ENCODE measurements around the gene SUSD5.

SUSD5 gene

DNA sequence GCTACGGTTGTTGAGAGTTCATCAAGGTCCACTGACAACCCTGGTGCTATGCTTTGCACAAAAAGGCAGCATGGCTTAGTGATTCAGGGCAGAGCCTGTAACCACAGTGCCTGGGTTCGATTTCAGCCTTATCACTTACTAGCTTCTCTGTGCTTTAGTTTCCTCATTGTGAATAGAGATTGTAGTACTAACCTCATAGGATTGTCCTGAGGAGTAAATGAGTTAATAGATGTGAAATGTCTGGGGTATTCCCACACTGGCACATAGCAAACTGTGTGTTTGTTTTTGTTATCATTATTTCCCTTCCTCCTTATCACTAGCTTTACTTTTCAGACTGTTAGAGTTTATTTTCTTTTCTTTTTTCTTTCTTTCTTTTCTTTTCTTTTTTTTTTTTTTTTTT is 88.5 kb downstream of the SUSD5 start:
- Histone ChIP-seq H3K9me3 (ENCODE audit: control insufficient read depth, low read length) (no peaks in the 10 kb centered on the region), H3K4me2 (ENCODE audit: low read length) (no peak overlapping the region), H3K79me2 (no peaks in the 10 kb centered on the region), H3K9ac (no peak overlapping the region), H3K36me3 (ENCODE audit: control insufficient read depth, insufficient read depth, low read length) (no peaks in the 10 kb centered on the region), H3K4me1 (peaks cover 7% of the 10 kb centered on the region), H3K4me3 (ENCODE audit: low read depth, low read length) (no peak overlapping the region), H2AFZ (no peak overlapping the region), H3K27me3 (ENCODE audit: control insufficient read depth, insufficient read depth, low read length) (no peaks in the 10 kb centered on the region), H3K27ac (no peak overlapping the region)
- TF ChIP-seq, protein P1, sequence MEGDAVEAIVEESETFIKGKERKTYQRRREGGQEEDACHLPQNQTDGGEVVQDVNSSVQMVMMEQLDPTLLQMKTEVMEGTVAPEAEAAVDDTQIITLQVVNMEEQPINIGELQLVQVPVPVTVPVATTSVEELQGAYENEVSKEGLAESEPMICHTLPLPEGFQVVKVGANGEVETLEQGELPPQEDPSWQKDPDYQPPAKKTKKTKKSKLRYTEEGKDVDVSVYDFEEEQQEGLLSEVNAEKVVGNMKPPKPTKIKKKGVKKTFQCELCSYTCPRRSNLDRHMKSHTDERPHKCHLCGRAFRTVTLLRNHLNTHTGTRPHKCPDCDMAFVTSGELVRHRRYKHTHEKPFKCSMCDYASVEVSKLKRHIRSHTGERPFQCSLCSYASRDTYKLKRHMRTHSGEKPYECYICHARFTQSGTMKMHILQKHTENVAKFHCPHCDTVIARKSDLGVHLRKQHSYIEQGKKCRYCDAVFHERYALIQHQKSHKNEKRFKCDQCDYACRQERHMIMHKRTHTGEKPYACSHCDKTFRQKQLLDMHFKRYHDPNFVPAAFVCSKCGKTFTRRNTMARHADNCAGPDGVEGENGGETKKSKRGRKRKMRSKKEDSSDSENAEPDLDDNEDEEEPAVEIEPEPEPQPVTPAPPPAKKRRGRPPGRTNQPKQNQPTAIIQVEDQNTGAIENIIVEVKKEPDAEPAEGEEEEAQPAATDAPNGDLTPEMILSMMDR (IDR thresholded peaks at IDR 0.05) = no peak

DNA sequence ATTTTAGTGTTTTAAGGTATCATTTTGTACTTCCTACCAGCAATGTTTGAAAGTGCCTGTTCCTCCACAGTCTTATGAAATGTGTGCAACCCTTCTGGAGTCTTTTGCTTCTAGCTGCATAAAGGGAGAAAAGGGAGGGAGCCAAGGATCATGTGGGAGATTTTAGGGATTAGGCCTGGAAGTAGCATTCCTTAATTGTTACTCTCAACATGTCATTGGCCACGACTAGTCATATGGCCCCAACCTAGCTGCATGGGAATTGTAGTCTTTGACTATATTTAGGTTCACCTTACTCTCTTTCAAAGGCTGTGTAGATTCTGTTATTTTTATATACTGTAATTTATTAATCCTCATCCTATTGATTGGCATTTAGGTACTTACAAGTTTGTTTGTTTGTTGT is 89.9 kb downstream of the SUSD5 start:
- Histone ChIP-seq H3K9me3 (ENCODE audit: control insufficient read depth, low read length) (no peaks in the 10 kb centered on the region), H3K4me2 (ENCODE audit: low read length) (no peak overlapping the region), H3K27me3 (ENCODE audit: control insufficient read depth, insufficient read depth, low read length) (no peaks in the 10 kb centered on the region), H3K79me2 (no peaks in the 10 kb centered on the region), H2AFZ (no peak overlapping the region), H3K4me1 (peaks cover 7% of the 10 kb centered on the region), H3K9ac (no peak overlapping the region), H3K4me3 (ENCODE audit: low read depth, low read length) (no peak overlapping the region), H3K27ac (no peak overlapping the region), H3K36me3 (ENCODE audit: control insufficient read depth, insufficient read depth, low read length) (no peaks in the 10 kb centered on the region)
- TF ChIP-seq, protein P1 (IDR thresholded peaks at IDR 0.05) = no peak

GRCh38 chr3:33125840-33126239 is 92.8 kb downstream of the SUSD5 start:
- H3K27me3 ChIP-seq (ENCODE audit: control insufficient read depth, insufficient read depth, low read length) = no peaks in the 10 kb centered on the region
- no peak overlapping the region for H3K27ac ChIP-seq
- no peak overlapping the region for H3K9ac ChIP-seq
- H3K4me3 ChIP-seq (ENCODE audit: low read depth, low read length) = no peak overlapping the region
- TF ChIP-seq, protein P1 (IDR thresholded peaks at IDR 0.05) = no peak
- H2AFZ ChIP-seq = no peak overlapping the region
- H3K4me1 ChIP-seq = no peaks in the 10 kb centered on the region
- no peaks in the 10 kb centered on the region for H3K9me3 ChIP-seq (ENCODE audit: control insufficient read depth, low read length)
- H3K36me3 ChIP-seq (ENCODE audit: control insufficient read depth, insufficient read depth, low read length) = no peaks in the 10 kb centered on the region
- no peak overlapping the region for H3K4me2 ChIP-seq (ENCODE audit: low read length)
- no peaks in the 10 kb centered on the region for H3K79me2 ChIP-seq

GRCh38 chr3:33124638-33125037 is 94.0 kb downstream of the SUSD5 start:
- no peak overlapping the region for H3K4me2 ChIP-seq (ENCODE audit: low read length)
- no peaks in the 10 kb centered on the region for H3K4me1 ChIP-seq
- no peak overlapping the region for H3K4me3 ChIP-seq (ENCODE audit: low read depth, low read length)
- no peak overlapping the region for H3K27ac ChIP-seq
- H3K79me2 ChIP-seq = no peaks in the 10 kb centered on the region
- H2AFZ ChIP-seq = no peak overlapping the region
- no peaks in the 10 kb centered on the region for H3K36me3 ChIP-seq (ENCODE audit: control insufficient read depth, insufficient read depth, low read length)
- TF ChIP-seq, protein P1 (IDR thresholded peaks at IDR 0.05) = no peak
- no peaks in the 10 kb centered on the region for H3K9me3 ChIP-seq (ENCODE audit: control insufficient read depth, low read length)
- H3K9ac ChIP-seq = no peak overlapping the region
- H3K27me3 ChIP-seq (ENCODE audit: control insufficient read depth, insufficient read depth, low read length) = no peaks in the 10 kb centered on the region

GRCh38 chr3:33122991-33123390 is 95.6 kb downstream of the SUSD5 start:
- no peak overlapping the region for H3K9ac ChIP-seq
- no peak overlapping the region for H3K4me2 ChIP-seq (ENCODE audit: low read length)
- no peaks in the 10 kb centered on the region for H3K9me3 ChIP-seq (ENCODE audit: control insufficient read depth, low read length)
- no peak overlapping the region for H3K27ac ChIP-seq
- no peak overlapping the region for H3K4me3 ChIP-seq (ENCODE audit: low read depth, low read length)
- no peaks in the 10 kb centered on the region for H3K79me2 ChIP-seq
- no peaks in the 10 kb centered on the region for H3K36me3 ChIP-seq (ENCODE audit: control insufficient read depth, insufficient read depth, low read length)
- H2AFZ ChIP-seq = no peak overlapping the region
- TF ChIP-seq, protein P1 (IDR thresholded peaks at IDR 0.05) = no peak
- no peaks in the 10 kb centered on the region for H3K27me3 ChIP-seq (ENCODE audit: control insufficient read depth, insufficient read depth, low read length)
- H3K4me1 ChIP-seq = no peaks in the 10 kb centered on the region
